Sigmoid colon (tissue), 4 donors: ENCODE data around the gene MX2.

ENCODE experiments used
- EP300 ChIP-seq, 4 donors: sonication (generic); formaldehyde crosslinking; IDR thresholded peaks; one replicate each; pipeline ENCODE4 v1.6.1; 2017; ENCODE audit warnings: antibody characterized with exemption in 4 of 4
- POLR2A ChIP-seq, 2 donors: fragments of 450-650 bp; IDR thresholded peaks; one replicate each; pipeline ENCODE4 v1.6.1; 2016; ENCODE audit warnings: antibody characterized with exemption in 2 of 2, mild to moderate bottlenecking in 2 of 2, moderate library complexity in 2 of 2
- POLR2AphosphoS5 ChIP-seq, 4 donors: sonication (generic); formaldehyde crosslinking; IDR thresholded peaks; one replicate each; pipeline ENCODE4 v1.6.1; 2017; ENCODE audit warnings: antibody characterized with exemption in 4 of 4
- TF ChIP-seq, protein P1 (sequence below), 4 experiments: fragments of 450-650 bp in 3 of 4; fragments of 200-600 bp in 1 of 4; IDR thresholded peaks; one replicate each; pipeline ENCODE4 v1.5.1; 2016 to 2019; ENCODE audit warnings: antibody characterized with exemption in 4 of 4, mild to moderate bottlenecking in 3 of 4, moderate library complexity in 2 of 4

DNA sequence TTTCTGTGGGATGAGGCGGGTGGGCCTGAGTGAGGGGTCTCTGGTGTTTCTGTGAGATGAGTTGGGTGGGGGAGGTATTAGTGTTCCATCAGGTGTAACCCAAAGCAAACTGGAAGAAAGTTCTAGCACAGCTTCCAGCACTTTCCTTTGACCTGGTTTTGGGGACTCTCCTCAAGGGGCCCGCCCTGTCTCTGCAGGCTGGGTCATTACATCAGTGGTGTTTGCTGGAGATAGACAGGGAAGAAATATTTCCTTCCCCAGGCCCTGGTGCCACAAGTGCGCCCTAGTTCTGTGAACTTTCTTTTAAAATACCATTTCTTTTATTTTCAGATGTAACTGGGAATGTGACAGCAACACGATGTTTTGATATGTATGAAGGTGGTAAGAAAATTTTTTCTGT lies 16.5 kb upstream of the MX2 start:
- TF ChIP-seq, protein P1, sequence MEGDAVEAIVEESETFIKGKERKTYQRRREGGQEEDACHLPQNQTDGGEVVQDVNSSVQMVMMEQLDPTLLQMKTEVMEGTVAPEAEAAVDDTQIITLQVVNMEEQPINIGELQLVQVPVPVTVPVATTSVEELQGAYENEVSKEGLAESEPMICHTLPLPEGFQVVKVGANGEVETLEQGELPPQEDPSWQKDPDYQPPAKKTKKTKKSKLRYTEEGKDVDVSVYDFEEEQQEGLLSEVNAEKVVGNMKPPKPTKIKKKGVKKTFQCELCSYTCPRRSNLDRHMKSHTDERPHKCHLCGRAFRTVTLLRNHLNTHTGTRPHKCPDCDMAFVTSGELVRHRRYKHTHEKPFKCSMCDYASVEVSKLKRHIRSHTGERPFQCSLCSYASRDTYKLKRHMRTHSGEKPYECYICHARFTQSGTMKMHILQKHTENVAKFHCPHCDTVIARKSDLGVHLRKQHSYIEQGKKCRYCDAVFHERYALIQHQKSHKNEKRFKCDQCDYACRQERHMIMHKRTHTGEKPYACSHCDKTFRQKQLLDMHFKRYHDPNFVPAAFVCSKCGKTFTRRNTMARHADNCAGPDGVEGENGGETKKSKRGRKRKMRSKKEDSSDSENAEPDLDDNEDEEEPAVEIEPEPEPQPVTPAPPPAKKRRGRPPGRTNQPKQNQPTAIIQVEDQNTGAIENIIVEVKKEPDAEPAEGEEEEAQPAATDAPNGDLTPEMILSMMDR (IDR thresholded peaks at IDR 0.05): no peak
- TF ChIP-seq POLR2AphosphoS5 (IDR thresholded peaks at IDR 0.05) (no peak), EP300 (IDR thresholded peaks at IDR 0.05) (no peak), POLR2A (IDR thresholded peaks at IDR 0.05) (no peak)
